GM18867 (cell line): ENCODE data around the gene PCDHGB3.

Experiments used
- ATAC-seq: cut with Tn5 transposase; IDR thresholded peaks from one replicate; pipeline ENCODE4 v1.9.1; 2021; ENCODE audit warnings: mild to moderate bottlenecking, moderate library complexity; ENCODE audit not compliant: unreplicated experiment

PCDHGB3 gene

DNA sequence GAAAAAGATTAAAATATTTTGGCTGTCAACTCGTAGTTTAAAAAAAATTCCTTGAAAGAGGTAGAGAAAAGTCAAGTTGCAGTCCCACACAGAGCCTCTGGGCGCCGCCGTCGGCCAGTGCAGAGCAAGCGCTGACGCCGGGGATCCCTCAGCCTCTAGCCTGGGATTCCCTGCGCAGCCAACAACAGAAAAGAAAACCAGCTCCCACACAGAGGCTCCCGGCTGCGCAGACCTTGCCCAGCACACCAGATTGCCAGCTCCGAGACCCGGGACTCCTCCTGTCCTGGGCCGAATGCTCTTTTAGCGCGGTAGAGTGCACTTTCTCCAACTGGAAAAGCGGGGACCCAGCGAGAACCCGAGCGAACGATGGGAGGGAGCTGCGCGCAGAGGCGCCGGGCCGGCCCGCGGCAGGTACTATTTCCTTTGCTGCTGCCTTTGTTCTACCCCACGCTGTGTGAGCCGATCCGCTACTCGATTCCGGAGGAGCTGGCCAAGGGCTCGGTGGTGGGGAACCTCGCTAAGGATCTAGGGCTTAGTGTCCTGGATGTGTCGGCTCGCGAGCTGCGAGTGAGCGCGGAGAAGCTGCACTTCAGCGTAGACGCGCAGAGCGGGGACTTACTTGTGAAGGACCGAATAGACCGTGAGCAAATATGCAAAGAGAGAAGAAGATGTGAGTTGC, 47.6 kb downstream of the PCDHGB3 start, which contains the start of gene PCDHGB7:
Gene PCDHGB7, plus strand, starts transcription at position 184 of the 679 bp plus-strand sequence. Its CDS starts 183 bp downstream, at position 367.
- ATAC-seq, result peak; percentile 57

DNA sequence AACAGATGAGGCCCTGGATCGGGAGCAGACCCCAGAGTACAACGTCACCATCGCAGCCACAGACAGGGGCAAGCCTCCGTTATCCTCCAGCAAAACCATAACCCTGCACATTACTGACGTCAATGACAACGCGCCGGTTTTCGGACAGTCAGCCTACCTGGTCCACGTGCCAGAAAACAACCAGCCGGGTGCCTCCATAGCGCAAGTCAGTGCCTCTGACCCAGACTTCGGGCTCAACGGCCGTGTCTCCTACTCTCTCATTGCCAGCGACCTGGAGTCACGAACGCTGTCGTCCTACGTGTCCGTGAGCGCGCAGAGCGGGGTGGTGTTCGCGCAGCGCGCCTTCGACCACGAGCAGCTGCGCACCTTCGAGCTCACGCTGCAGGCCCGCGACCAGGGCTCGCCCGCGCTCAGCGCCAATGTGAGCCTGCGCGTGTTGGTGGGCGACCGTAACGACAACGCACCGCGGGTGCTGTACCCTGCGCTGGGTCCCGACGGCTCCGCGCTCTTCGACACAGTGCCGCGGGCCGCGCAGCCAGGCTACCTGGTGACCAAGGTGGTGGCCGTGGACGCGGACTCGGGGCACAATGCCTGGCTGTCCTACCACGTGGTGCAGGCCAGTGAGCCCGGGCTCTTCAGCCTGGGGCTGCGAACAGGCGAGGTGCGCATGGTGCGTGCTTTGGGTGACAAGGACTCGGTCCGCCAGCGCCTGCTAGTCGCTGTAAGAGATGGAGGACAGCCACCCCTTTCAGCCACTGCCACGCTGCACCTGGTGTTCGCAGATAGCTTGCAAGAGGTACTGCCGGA, 49.2 kb downstream of the PCDHGB3 start:
- ATAC-seq, result no peak

DNA sequence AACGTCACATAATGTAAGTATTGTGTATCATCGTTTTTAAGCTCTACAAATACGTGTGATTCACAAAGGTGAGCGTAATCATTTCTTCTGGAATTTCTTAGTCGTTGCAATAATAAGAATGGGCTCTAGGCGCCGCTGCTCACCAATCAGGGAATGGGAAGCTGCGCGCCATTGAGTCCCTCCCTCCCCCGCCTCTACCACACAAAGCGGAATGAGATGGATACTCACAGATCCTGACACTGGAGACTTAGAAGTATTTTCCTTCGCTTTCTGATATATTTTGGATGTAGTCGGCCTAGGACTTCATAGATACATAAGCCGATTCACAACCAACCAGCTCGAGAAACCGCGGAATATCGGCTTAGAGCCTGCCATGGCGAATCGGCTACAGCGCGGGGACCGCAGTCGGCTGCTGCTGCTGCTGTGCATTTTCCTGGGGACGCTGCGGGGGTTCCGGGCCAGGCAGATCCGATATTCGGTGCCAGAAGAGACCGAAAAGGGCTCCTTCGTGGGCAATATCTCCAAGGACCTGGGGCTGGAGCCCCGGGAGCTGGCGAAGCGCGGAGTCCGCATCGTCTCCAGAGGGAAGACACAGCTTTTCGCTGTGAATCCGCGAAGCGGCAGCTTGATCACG, 50.9 kb downstream of the PCDHGB3 start, which contains the start of gene PCDHGA11:
Gene PCDHGA11, plus strand, starts transcription at position 197 of the 634 bp plus-strand sequence. Its CDS starts 177 bp downstream, at position 374.
- ATAC-seq, result no peak

DNA sequence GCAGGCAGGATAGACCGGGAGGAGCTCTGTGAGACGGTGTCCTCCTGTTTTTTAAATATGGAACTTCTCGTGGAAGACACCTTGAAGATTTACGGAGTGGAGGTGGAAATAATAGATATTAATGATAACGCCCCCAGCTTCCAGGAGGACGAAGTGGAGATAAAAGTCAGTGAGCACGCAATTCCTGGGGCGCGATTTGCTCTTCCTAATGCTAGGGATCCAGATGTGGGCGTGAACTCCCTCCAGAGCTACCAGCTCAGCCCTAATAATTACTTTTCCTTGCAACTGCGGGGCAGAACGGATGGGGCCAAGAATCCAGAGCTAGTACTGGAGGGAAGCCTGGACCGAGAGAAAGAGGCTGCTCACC, 51.4 kb downstream of the PCDHGB3 start:
- ATAC-seq, result no peak
